Stimulated activated CD4-positive, alpha-beta T cell treated with anti-CD3 and anti-CD28 coated beads, Interleukin-2, amount 100 ng/mL, for 4 hours (primary cell): Measurements from ENCODE around the gene CHCHD10.
A peak's percentile ranks its signal among the peaks of the same experiment; 100 is the strongest.

Experiments
- DNase-seq: peaks from one replicate; pipeline ENCODE4 v3.0.0-alpha.2; 2020; ENCODE audit warnings: low read depth

Gene CHCHD10

DNA sequence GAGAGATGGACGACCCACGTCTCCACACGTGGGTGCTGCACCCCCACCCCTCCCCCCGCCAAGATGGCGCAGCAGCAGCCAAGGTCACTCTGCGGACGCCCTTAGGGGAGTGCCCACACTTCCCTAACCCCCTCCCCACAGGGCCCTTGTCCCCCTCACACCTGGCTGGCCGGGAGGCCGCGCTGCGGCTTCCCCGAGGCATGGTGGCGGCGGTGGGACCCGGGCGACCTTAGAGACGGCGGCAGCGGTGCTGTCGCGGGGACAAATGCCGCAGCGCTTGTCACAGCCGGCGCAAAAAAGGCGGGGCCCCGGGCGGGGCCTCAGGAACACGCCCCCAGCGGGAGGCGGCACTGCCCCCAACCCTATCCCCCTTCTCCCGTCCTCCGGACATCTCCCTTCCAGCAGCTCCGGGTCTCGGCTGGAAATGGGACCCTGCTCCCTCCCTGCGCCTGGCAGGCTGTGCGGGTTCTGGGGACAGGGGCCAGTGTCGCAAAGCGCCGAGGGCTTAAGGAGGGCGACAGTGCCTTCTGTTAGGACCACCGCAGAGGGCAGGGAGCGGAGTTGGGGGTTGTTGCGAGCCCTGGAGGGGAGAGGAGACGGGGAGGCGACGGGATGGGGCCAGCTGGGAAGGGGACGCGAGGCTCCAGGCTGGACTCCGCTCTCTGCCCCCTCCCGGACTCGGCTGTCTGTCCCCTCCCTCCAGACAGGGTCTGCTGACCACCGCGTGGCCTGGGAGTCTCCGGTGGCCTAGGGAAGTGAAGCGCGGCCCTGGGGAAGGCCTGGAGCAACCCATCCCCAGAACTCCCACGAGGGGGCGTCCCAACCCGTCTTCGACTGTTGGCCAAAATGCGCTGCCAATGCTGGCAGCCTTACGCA is at the start of gene CHCHD10:
Gene CHCHD10 (minus strand): TSS at position 300 of the 876 bp plus-strand sequence. CDS start 98 bp downstream, at position 202.
- peak; percentile 59 for DNase-seq

DNA sequence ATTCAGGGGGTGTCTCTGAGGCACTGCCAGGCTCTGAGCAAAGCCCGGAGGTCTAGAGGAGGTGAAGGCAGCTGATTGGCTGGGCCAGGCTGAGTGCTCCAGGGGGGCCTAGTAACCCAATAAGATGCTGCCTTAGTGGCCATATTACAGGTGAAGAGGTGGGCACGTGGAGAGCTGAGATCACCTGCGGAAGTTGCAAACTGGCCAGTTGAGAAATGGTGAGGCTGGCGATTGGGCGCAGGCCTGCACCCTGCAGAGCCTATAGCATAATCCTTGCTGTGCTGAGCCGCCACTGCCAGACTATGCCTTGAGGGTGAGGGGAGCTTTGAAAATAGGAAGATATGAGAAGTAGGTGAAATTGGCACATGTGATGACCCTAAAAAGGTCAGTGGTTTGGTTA is 49.4 kb upstream of the CHCHD10 start:
- DNase-seq = no peak

DNA sequence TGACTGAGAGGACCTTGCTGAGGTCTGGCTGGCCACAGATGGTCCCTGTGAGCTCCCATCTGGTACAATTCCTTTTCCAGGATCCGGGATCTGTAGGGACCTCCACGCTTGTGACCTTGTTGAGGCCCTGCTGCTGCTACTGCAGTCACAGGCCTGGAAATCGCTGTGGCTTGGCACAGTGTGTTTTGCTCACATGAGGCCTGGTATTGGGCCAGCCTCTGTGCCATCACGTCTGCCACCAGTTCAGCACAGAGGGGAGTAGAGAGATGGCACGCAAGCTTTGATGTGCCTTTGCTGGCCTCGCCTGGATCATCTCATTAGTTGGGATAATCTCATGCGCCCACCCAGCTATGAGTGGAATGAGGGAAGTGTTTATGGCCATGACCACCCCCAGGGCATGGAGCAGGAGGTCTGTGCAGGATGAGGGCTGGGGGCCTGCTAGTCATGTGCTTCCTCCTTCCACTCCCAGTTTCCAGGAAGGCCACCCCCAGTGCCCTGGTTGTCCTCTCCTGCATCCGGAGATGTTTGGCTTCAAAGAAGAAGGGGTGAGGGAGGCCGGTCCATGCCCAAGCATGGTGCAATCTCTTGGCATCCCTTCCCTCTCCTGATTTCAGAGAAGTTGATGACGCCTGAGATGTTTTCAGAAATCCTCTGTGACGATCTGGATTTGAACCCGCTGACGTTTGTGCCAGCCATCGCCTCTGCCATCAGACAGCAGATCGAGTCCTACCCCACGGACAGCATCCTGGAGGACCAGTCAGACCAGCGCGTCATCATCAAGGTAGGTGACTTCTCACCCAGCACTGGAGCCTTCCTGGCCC is 48.6 kb upstream of the CHCHD10 start:
- DNase-seq = no peak

DNA sequence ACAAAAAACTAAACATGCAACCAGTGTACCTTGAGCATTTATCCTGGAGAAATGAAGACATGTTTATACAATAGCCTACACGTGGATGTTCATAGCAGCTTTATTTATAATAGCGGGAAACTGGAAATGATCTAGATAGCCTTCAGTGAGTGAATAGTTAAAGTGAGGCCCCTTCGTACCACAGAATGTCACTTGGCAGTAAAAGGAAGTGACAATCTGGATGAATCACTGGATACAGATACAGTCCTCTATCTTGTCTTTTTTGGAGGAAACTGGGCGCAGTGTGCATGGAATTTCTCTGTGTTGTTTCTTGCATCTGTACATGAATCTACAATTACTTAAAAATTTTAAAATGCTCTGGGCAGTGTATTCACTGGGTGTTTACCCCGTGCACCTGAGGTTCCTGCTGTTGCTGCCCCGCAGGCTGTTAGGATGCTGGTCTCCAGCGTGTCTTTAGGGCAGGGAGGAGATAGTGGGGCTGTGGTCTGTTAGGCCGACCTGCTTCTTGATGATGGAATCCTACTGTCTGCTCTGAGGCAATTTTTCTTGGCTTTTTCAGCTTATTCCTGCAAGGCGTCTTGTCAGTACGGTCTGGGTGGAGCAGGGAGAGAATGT is 47.9 kb upstream of the CHCHD10 start:
- no peak for DNase-seq

DNA sequence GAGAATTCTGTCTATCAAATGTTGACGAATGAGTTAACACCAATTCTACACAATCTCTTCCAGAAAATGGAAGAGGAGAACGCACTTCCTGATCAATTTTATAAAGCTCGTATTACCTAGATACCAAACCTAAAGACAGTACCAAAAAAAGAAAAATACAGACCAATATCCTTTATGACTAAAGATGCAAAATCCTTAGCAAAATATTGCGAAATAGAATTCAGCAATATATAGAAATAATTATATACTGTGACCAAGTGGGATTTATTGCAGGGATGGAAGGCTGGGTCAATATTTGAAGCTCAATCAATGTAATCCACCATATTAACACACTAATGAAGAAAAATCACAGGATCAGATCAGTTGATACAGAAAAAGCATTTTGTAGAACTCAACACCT is 44.6 kb upstream of the CHCHD10 start:
- DNase-seq = no peak

DNA sequence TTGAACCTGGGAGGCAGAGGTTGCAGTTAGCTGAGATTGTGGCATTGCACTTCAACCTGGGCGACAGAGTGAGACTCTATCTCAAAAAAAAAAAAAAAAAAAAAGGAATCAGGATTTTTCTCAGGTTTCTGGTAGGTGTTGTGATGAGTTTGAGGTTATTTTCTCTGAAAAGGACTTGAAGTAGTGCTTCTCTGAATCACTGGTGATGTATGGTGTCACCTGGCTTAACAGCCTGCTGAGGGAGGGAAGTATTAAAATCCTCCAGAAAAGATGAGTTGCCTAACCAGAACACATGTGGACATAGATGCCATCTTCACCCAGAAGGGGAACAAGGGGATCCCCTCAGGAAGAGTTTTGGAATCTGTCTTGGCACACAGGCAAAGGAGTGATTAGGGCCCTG is 39.1 kb upstream of the CHCHD10 start:
- DNase-seq = no peak

DNA sequence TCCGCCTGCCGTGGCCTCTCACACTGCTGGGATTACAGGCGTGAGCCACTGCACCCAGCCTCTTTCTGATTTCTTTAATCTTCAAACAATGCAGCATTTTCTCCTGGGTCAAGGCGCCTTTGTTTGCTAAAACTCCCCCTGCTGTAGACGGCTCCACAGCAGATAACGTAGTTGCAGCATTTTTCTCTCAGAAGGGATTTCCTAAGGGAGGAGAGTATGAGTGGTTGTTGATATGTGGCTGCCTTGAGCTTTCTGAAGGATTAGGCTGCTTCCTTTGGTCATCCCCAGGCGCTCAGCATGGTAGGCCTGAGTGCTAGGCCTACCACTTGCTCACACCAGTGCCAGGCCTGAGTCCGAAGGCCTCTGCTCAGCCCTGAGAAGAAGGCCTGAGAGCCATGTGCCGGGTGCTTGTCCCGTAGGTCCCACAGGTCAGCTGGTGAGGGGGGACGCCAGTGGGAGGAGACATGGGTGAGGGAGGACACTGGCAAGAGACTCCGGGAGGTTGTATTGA is 37.1 kb upstream of the CHCHD10 start:
- DNase-seq = no peak

DNA sequence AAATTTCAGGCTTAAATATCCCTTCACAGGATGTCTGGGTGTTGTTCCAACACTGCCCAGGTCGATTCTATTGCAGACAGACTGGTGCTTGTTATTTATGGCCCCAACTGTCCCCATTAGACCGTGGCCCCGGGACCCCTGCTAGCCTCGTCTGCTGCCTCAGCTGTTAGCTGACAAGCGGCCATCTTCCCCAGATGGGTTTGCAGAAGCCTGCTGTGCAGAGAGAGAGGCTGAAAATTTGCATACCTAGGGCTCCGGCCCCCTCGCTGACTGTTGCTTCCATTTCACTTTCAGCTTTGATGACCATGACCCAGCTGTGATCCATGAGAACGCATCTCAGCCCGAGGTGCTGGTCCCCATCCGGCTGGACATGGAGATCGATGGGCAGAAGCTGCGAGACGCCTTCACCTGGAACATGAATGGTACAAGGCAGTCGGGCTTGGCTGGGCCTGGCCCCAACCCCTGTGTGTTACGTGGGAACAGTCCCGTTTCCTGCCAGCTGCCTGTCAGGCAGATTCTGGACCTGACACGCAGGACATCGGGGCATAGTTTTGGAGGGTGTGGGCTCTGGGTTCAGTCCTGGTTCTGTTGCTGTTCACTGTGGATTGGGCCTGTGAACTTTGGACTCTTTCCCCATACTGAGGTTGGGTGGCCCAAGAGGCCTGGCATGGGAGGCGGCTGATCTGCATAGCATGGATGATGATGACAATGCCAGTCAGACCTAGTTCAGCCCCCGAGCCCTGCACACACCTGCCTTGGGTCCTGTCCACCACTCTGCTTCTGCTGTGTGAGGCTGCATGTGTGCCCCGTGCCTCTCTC is 35.4 kb upstream of the CHCHD10 start:
- no peak for DNase-seq

DNA sequence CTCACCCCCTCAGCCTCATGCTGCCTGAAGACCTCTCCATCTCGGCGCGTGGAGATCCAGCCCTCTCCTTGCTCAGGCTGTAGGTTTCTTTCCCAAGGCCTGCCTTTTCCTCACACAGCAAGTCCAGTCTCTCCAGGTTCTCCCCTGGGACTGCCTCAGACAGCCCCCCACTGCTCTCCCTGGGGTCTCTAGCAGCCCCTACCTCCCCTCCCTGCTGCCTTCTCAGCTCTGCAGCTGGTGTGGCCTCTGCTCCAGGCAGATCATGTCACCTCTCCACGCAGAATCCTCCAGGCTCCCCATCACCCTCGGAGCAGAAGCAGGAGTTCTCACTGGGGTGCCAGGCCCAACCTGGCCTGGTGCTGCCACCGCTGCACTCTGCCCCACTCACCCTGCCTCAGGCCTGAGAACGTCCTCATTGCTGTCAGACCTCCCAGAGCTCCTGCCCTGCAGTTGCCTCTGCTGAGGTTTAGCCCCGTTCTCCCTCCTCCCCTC is 34.2 kb upstream of the CHCHD10 start:
- DNase-seq = no peak

DNA sequence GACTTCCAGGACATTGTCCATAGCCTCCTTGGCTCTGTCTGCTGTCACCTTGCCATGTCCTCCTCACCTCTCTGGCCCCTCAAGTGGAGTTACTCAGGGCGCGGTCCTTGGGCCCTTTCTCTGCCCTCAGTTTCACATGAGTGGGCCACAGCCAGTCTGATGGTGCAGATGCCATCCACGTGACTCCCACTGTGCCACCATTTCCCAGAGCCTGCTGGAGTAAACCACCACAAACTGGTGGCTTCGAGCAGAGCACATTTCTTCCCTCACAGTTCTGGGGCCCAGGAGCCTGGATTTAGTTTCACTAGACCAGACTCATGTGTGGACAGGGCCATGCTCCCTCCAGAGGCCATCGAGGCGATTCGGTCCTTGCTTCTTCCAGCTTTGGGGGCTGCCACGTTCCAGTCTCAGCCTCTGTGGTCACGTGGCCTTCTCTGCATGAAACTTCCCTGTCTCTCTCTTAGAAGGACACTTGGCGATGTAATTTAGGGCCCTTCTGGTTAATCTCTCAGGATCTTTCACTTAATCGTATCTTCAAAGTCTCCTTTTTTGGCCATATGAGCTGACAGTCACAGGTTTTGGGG is 33.6 kb upstream of the CHCHD10 start:
- DNase-seq = no peak

DNA sequence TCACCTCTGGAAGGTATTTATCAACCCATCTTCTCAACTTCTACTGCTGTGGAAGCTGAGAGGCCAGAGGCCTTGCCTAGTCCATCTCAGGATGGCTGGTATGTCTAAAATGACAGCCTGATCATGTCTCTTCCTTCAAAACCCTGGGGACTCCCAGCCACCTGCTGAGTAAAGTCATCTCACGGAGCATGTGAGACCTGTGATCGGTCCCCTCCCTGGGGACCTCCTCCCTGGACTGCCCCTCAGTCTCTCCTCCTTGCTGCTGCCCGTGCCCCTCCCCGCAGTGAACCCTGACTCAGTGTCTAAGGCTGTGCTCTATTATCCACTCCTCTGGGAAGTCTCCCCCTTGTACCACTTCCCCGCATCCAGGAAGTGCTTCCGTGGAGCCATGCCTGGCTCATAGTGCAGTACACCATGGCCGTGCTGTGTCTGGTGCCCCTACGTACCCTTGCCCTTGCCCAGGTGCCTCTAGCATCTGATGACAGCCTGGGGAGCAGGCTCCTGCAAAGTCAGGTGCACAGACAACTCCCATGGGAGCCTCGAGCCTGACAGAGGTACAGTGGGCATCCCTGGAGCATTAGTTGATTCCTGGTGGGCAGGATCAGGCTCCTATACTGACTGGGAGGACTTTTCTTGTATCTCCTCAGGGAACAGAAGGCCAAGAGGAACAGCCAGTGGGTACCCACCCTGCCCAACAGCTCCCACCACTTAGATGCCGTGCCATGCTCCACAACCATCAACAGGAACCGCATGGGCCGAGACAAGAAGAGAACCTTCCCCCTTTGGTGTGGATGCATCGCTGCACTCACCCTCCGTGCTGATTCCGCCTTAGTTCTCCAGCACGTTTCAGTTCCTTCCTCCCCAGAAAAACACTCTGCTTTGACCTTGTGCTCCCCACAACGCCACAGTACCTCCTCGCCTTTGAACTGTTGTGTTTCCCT is 32.8 kb upstream of the CHCHD10 start:
- DNase-seq = no peak

DNA sequence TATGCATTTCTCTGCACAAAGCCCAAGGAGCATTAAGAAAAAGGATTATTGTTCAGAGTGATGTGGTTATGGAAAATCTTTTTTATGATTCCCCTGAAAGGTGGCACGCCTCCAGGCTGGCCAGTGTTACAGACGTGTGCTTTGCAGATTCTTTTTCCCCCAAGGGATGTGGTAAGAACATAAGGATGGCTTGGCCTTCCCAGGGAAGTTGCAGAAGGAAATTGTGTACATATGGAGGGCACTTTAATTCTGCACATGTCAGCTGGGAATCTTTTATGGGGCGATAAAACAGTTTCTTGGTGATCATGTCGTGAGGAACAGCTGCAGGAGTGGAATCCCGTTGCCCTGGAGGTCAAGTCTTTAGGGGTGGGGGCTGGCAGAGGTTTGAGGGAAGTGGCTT is 28.7 kb upstream of the CHCHD10 start:
- no peak for DNase-seq

DNA sequence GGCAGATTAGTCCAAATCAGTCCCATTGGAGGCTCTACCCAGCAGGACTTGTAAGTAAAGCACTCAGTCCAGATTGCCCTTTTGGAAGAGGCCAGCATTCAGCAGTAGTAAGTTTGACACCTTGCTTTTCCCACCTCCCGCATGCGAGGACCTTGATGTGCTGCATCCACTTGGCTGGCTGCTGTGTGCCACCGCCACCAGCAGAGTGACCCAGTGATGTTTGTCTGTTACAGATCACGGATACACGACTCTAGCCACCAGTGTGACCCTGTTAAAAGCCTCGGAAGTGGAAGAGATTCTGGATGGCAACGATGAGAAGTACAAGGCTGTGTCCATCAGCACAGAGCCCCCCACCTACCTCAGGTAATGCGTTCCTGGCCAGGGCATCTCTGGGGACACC is 25.6 kb upstream of the CHCHD10 start:
- no peak for DNase-seq

DNA sequence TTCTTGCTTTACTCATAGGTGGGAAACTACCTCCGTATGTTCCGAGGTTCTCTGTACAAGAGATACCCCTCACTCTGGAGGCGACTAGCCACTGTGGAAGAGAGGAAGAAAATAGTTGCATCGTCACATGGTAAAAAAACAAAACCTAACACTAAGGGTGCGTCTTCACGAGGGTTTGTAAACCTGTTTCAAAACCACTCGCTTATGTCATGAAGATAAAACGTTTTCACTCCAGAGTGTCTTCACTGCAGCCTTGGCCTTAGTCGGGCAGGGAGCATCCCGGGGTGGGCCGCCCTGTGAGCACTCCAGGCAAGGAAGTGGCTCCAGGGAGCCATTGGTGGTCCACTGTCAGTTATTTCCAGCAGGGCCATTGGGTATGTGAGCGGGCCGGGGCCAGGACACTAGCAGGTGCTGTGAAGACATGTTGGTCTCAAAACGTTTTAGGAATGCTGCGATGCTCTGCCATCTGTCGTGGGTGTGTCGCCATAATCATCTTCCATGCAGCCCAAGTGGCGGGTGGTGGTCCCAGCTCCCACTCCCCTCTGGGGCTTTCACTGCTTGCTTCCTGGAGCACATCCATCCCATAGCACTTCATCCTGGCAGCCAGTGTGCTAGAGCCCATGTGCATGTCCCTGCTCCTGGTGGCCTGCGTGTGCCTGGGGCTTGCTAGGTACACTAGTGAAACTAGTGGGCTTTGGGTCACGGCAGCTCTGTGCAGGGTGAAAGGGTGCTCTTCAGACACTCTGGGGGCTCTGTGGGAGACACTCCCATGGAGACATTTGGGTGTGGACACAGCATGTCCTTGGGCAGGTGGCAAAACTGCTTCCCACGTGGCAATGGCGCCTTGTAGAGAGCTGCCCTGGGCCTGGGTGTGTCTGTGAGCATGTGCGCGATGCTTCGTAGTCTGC is 24.2 kb upstream of the CHCHD10 start:
- DNase-seq = no peak

DNA sequence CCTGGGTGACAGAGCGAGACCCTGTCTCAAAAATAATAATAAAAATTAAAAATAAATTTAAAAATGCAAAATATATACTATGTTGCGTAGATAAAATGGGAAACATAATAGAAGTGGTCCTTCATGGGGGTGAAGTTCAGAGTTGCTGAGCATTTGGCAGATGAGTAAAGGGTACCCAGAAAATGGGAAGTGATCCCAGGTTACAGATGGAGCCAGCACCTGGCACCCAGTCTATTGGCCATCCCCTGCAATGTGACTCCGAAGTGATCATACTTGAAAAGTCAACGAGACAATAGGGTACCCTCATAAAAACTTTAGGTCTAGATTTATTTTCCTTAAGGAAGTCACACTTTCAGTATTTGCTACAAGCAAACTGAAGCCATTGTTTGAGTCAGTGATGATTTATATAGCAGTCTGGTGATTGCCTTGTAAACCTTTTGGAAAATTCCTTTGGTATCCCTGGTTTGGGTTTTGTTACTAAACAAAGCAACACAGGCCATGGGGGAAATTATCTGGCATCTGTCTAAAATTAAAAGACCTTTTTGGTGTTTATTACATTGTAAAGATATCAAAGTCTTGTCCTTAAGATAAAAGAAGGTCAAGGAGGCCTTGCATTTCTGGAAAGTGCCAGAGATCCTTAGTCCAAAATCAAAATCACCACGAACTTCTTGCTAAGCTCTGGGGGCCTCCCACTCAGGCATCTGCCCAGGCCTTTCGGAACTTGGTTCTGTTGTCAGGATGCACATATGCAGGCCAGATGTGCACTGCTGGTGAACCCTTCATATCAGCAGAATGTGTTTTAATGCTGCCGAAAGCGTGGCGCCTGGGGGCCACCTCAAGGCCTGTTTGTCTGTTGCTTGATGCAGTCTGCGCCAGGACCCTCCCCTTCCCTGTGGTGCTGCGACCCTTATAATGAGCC is 23.3 kb upstream of the CHCHD10 start:
- no peak for DNase-seq

DNA sequence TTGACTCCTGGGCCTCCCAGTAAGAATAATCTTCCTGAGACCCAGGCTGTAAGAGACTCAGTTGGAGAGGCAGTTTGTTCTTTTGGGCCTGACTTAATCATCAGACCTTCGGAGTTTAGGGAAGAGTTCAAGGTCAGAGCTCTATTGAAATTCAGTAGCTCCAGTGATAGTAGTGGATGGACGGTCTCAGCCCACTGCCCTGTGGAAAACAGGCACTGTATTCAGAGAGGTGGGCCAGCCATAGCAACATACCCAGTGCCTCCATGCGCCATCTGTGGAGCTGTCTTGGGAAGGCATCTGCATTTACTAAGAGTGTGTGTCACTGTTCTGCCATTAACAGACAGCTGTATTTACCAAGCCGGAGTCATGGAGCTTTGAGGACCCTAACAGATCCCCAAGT is 21.9 kb upstream of the CHCHD10 start:
- no peak for DNase-seq

DNA sequence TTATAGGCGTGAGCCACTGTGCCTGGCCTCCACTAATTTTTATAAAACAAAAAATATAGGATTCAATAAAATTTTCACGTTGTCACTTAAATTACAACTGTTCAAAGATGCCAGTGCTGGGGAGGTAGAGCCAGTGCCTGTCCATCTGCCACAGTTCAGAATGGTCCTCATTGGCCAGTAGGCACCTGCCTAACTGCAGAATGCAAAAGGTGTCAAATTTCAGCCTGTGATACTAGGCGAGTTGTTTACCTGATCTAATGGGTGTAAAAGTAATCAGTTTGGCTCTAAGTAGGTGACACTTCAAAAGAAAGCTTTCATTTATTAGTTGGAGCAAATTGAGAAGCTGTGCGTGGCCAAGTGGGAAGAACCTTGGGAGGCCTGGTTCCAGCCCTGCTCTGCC is 21.3 kb upstream of the CHCHD10 start:
- DNase-seq = no peak

DNA sequence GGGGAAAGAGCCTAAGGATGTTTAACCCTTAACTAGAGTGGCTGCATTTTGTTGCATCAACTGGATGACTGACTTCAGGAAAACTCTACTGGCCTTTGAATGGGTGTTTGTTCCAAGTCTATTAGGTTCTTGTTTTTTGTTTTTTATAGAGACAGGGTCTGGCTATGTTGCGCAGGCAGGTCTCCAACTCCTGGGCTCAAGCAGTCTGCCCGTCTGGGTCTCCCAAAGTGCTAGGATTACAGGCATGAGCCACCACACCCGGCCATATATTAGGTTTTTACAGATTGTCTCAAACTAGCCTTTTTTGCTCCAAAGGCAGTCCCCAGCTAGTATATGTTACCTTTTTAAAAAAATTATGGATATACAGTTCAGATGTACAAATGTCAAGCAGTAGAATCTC is 20.1 kb upstream of the CHCHD10 start:
- no peak for DNase-seq
